K562 (cell line): ENCODE results near the gene SCGB1A1. TPM values are rescaled to one million over a fixed set of nuclear protein-coding genes. Genes with fewer than 3 reads are reported as not detected.

Experiments used
- BDP1 ChIP-seq: IDR thresholded peaks from 3 replicates; pipeline ENCODE4 v1.6.1; 2011; ENCODE audit not compliant: insufficient read length, insufficient read depth
- BRD9 ChIP-seq: fragments of 450-650 bp; IDR thresholded peaks from 2 replicates; pipeline ENCODE4 v1.6.1; 2018; ENCODE audit warnings: low read depth; ENCODE audit not compliant: partially characterized antibody
- CBFA2T3 ChIP-seq: fragments of 450-650 bp; IDR thresholded peaks from 2 replicates; pipeline ENCODE4 v1.6.1; 2017
- CEBPZ ChIP-seq: fragments of 150-350 bp; IDR thresholded peaks from 2 replicates; pipeline ENCODE4 v1.6.1; 2014; ENCODE audit warnings: low read depth, mild to moderate bottlenecking, low read length, borderline replicate concordance
- EZH2 ChIP-seq: IDR thresholded peaks from 2 replicates; pipeline ENCODE4 v1.6.1; 2012; ENCODE audit warnings: low read depth, mild to moderate bottlenecking, inconsistent platforms, low read length, borderline replicate concordance
- FOXP4 ChIP-seq: sonication (generic); formaldehyde crosslinking; IDR thresholded peaks from 2 replicates; pipeline ENCODE4 v1.8.0; 2022; ENCODE audit warnings: mild to moderate bottlenecking, missing genetic modification reagents, borderline replicate concordance
- GABPB1 ChIP-seq: sonication (generic); formaldehyde crosslinking; IDR thresholded peaks from 2 replicates; pipeline ENCODE4 v1.8.0; 2022; ENCODE audit warnings: mild to moderate bottlenecking, missing genetic modification reagents
- LEF1 ChIP-seq: fragments of 450-650 bp; IDR thresholded peaks from 2 replicates; pipeline ENCODE4 v1.6.1; 2016; ENCODE audit warnings: mild to moderate bottlenecking
- MTF1 ChIP-seq: fragments of 250-450 bp; sonication (Bioruptor Pico); IDR thresholded peaks from 2 replicates; pipeline ENCODE4 v1.9.0; 2021; ENCODE audit warnings: moderate library complexity, mild to moderate bottlenecking, inconsistent platforms, borderline replicate concordance
- NEUROD1 ChIP-seq: fragments of 150-350 bp; IDR thresholded peaks from 2 replicates; pipeline ENCODE4 v1.6.1; 2014; ENCODE audit warnings: borderline replicate concordance, low read length, low read depth; ENCODE audit not compliant: partially characterized antibody
- NR2C2 ChIP-seq, 2 experiments: fragments of 200-800 bp in 1 of 2; sonication (Bioruptor generic) in 1 of 2; sonication (generic) in 1 of 2; formaldehyde crosslinking in 1 of 2; IDR thresholded peaks; 2 replicates each; pipeline versions ENCODE4 v1.6.1 to v1.8.0; 2016 to 2022; ENCODE audit warnings: mild to moderate bottlenecking in 1 of 2, missing compliant biosample characterization in 1 of 2, missing genetic modification characterization in 1 of 2, missing genetic modification reagents in 1 of 2
- PBX2 ChIP-seq, 2 experiments: IDR thresholded peaks in 1 of 2; conservative IDR thresholded peaks in 1 of 2; 2 replicates each; pipeline ENCODE4 v1.6.1; 2016; ENCODE audit warnings: low read depth in 2 of 2, mild to moderate bottlenecking in 1 of 2, missing compliant biosample characterization in 1 of 2, missing genetic modification characterization in 1 of 2, moderate library complexity in 1 of 2
- RNF2 ChIP-seq: sonication (generic); IDR thresholded peaks from 2 replicates; pipeline ENCODE4 v1.6.1; 2016
- SMARCC2 ChIP-seq: fragments of 450-650 bp; IDR thresholded peaks from 2 replicates; pipeline ENCODE4 v1.6.1; 2017; ENCODE audit warnings: antibody characterized with exemption, moderate library complexity, mild to moderate bottlenecking, low read depth
- ZBTB34 ChIP-seq: fragments of 250-450 bp; sonication (Bioruptor Pico); IDR thresholded peaks from 2 replicates; pipeline ENCODE4 v1.8.0; 2021; ENCODE audit warnings: mild to moderate bottlenecking, moderate library complexity
- ZNF143 ChIP-seq: sonication (generic); formaldehyde crosslinking; IDR thresholded peaks from 2 replicates; pipeline ENCODE4 v1.9.0; 2022; ENCODE audit warnings: mild to moderate bottlenecking, missing genetic modification reagents
- ZNF695 ChIP-seq: fragments of 450-650 bp; formaldehyde crosslinking; IDR thresholded peaks from 2 replicates; pipeline ENCODE4 v1.4.0; 2020; ENCODE audit warnings: mild to moderate bottlenecking, moderate library complexity
- polyA plus RNA-seq, 8 experiments: library from polyadenylated mRNA; depleted of rRNA in 4 of 8; stranded (reverse) in 5 of 8; unstranded in 3 of 8; fragments of >200 nt; fragmentation: Nextera tagmentation in 2 of 8; fragmentation: Illumina TruSeq in 1 of 8; extraction: Ambion mirVana in 2 of 8; extraction: Trizol in 1 of 8; gene quantifications; 2 replicates each; pipeline versions ENCODE4 v1.2.1 to v1.2.3, GENCODE V29; 2011 to 2014; ENCODE audit warnings: inconsistent platforms in 1 of 8, missing spikeins in 1 of 8
- total RNA-seq, 7 experiments: library from RNA; depleted of rRNA in 6 of 7; stranded (reverse); fragments of >200 nt in 6 of 7; fragmentation: Illumina TruSeq in 2 of 7; extraction: Trizol in 2 of 7; gene quantifications; 2 replicates each; pipeline versions ENCODE4 v1.2.1 to v1.2.3, GENCODE V29; 2011 to 2021; ENCODE audit warnings: low replicate concordance in 1 of 7

SCGB1A1 gene
- total and polyA plus RNA-seq, 9 of the 15 experiments (the other 6 are each of a cell fraction or from before 2014, with no cell fraction given): 0.55 TPM; not detected in 8

- TF ChIP-seq ZBTB34 (no peak), SMARCC2 (peak; percentile 68; the same call in 1 of the 2 replicates), GABPB1 (CRISPR knock-in tag) (0 out of 2 replicates have a peak, but pooled peaks have one; percentile 15), CEBPZ (no peak), NR2C2 (CRISPR knock-in tag; IDR thresholded peaks at IDR 0.05) (no peak), NR2C2 (tag; IDR thresholded peaks at IDR 0.05) (0 out of 2 replicates have a peak, but pooled peaks have one; percentile 14), EZH2 (no peak), MTF1 (CRISPR knock-in tag) (no peak), ZNF143 (no peak), PBX2 (CRISPR knock-in tag; IDR thresholded peaks at IDR 0.05; ENCODE audit: low read depth) (no peak), PBX2 (tag; conservative IDR thresholded peaks at IDR 0.05; ENCODE audit: low read depth) (peak; percentile 64; the same call in 1 of the 2 replicates), BRD9 (peak; percentile 61), BDP1 (no peak), ZNF695 (CRISPR knock-in tag) (no peak), CBFA2T3 (peak; percentile 47; the same call in 1 of the 2 replicates), FOXP4 (no peak), LEF1 (peak; percentile 83), NEUROD1 (no peak), RNF2 (no peak)
Measured at GRCh38 chr11:62458212-62459002, 39.6 kb downstream of the SCGB1A1 start (continued).
